ENCODE measurements around the gene SOAT2.
"Not testable (repeated sequence)": the region's sequence is repeated elsewhere in the genome, so short reads cannot be mapped to it uniquely, and the experiment has no call there.

The SOAT2 gene

GRCh38 chr12:53091756-53092155 lies 11.5 kb upstream of the SOAT2 start:
- H3K4me1 Mint-ChIP-seq (ENCODE audit: low read depth) = peaks cover 2% of the 10 kb centered on the region
- no peaks in the 10 kb centered on the region for H3K36me3 Mint-ChIP-seq
- peaks cover 1% of the 10 kb centered on the region for H3K27me3 Mint-ChIP-seq
- no peaks in the 10 kb centered on the region for H3K9me3 Mint-ChIP-seq (ENCODE audit: low read depth)
- H3K4me3 Mint-ChIP-seq = no peak overlapping the region
- H3K27ac Mint-ChIP-seq = no peak overlapping the region

DNA sequence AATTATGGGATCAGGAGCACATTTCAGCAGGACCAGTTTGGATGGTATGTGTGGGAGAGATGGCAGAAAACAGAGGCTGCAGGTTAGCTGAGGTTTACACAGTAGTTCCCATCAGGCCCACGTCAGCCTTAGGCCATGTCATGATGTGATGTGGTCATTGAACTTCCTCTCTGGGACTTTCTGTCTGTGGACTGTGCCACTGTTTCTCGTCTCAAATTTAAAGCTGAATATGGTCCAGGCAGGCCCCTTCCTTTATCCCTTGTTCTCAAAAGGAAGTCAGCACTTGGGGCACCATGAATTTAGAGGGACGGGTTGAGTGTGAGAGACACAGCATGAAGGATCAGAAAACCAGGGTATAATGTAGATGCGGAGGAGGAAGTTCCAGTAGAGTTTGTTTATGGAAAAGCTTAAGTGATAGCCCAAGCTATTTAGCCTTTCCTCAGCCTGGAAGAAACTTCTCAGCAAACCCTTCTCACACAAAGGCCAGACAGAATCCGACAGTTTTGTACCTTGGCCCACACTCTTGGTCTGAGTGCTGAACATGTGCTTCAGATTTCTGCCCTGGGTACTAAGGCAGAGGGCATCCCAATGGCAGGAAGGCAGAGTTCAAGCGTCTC lies 9.4 kb upstream of the SOAT2 start:
- Mint-ChIP-seq H3K27me3 (no peaks in the 10 kb centered on the region), H3K4me3 (no peak overlapping the region), H3K27ac (no peak overlapping the region), H3K9me3 (ENCODE audit: low read depth) (no peaks in the 10 kb centered on the region), H3K4me1 (ENCODE audit: low read depth) (peaks cover 17% of the 10 kb centered on the region), H3K36me3 (no peaks in the 10 kb centered on the region)

DNA sequence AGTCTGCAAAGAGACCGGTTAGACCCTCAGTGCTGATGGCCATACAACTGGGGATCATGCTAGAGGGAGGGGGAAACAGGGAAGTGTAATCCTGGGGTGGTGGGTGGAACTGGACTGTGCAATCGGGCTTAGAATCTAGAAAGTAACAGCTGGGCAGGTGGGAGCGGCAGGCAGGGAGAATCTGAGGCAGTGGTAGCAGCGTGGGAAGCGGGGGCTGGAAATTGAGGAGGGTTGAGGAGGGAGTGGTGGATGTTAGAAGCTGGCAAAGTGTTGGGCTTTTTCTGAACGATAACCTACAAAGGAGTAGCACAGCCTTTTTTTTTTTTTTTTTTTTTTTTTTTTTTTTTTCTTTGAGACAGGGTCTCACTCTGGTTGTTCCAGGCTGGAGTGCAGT lies 8.9 kb upstream of the SOAT2 start:
- H3K4me1 Mint-ChIP-seq (ENCODE audit: low read depth) = peaks cover 22% of the 10 kb centered on the region
- no peaks in the 10 kb centered on the region for H3K36me3 Mint-ChIP-seq
- no peaks in the 10 kb centered on the region for H3K9me3 Mint-ChIP-seq (ENCODE audit: low read depth)
- no peaks in the 10 kb centered on the region for H3K27me3 Mint-ChIP-seq
- no peak overlapping the region for H3K4me3 Mint-ChIP-seq
- no peak overlapping the region for H3K27ac Mint-ChIP-seq

GRCh38 chr12:53094796-53095595 lies 8.3 kb upstream of the SOAT2 start:
- not testable (repeated sequence) for H3K36me3 Mint-ChIP-seq; H3K27ac Mint-ChIP-seq; H3K9me3 Mint-ChIP-seq (ENCODE audit: low read depth); H3K27me3 Mint-ChIP-seq; H3K4me3 Mint-ChIP-seq
- peaks cover 23% of the 10 kb centered on the region for H3K4me1 Mint-ChIP-seq (ENCODE audit: low read depth)

DNA sequence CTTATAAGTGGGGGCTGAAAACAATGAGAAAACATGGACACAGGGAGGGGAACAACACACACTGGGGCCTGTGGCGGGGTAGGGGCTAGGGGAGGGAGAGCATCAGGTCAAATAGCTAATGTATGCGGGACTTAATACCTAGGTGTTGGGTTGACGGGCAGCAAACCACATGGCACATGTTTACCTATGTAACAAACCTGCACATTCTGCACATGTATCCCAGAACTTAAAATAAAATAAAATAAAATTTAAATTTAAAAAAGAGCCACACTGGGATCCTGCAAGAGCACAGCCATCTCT lies 7.7 kb upstream of the SOAT2 start:
- not testable (repeated sequence) for H3K9me3 Mint-ChIP-seq (ENCODE audit: low read depth); H3K36me3 Mint-ChIP-seq; H3K27ac Mint-ChIP-seq; H3K27me3 Mint-ChIP-seq; H3K4me3 Mint-ChIP-seq
- peaks cover 26% of the 10 kb centered on the region for H3K4me1 Mint-ChIP-seq (ENCODE audit: low read depth)

- Mint-ChIP-seq H3K36me3 (no peaks in the 10 kb centered on the region), H3K27me3 (no peaks in the 10 kb centered on the region), H3K27ac (no peak overlapping the region), H3K4me3 (peak overlapping the region; percentile 35), H3K4me1 (ENCODE audit: low read depth) (peaks cover 29% of the 10 kb centered on the region), H3K9me3 (ENCODE audit: low read depth) (no peaks in the 10 kb centered on the region)
These were observed 7.1 kb upstream of the SOAT2 start for GRCh38 chr12:53096089-53096741.

GRCh38 chr12:53096759-53097158 lies 6.5 kb upstream of the SOAT2 start:
- Mint-ChIP-seq H3K4me3 (peak overlapping the region; percentile 80), H3K27ac (peak overlapping the region; percentile 37), H3K4me1 (ENCODE audit: low read depth) (peaks cover 31% of the 10 kb centered on the region), H3K36me3 (no peaks in the 10 kb centered on the region), H3K9me3 (ENCODE audit: low read depth) (no peaks in the 10 kb centered on the region), H3K27me3 (no peaks in the 10 kb centered on the region)

DNA sequence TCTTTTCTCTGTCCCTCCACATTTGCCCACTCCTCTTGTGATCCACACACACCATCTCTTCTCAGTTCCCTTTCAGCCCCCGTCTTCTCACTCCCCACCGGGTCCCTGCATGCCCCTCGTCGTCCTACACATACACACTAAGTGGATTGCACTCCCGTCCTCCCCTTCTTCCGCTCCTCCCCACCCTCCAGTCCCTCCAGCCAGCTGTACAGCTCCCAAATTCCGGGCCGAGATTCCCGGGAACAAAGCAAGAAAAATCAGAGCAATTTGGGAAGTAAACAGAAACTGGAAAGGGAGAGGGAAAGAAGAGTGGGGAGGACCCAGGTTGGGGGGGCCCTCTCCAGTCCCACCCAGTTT lies 6.1 kb upstream of the SOAT2 start:
- H3K4me1 Mint-ChIP-seq (ENCODE audit: low read depth) = peaks cover 35% of the 10 kb centered on the region
- H3K27ac Mint-ChIP-seq = peak overlapping the region; percentile 37
- no peaks in the 10 kb centered on the region for H3K27me3 Mint-ChIP-seq
- no peaks in the 10 kb centered on the region for H3K9me3 Mint-ChIP-seq (ENCODE audit: low read depth)
- H3K4me3 Mint-ChIP-seq = peak overlapping the region; percentile 80
- no peaks in the 10 kb centered on the region for H3K36me3 Mint-ChIP-seq

DNA sequence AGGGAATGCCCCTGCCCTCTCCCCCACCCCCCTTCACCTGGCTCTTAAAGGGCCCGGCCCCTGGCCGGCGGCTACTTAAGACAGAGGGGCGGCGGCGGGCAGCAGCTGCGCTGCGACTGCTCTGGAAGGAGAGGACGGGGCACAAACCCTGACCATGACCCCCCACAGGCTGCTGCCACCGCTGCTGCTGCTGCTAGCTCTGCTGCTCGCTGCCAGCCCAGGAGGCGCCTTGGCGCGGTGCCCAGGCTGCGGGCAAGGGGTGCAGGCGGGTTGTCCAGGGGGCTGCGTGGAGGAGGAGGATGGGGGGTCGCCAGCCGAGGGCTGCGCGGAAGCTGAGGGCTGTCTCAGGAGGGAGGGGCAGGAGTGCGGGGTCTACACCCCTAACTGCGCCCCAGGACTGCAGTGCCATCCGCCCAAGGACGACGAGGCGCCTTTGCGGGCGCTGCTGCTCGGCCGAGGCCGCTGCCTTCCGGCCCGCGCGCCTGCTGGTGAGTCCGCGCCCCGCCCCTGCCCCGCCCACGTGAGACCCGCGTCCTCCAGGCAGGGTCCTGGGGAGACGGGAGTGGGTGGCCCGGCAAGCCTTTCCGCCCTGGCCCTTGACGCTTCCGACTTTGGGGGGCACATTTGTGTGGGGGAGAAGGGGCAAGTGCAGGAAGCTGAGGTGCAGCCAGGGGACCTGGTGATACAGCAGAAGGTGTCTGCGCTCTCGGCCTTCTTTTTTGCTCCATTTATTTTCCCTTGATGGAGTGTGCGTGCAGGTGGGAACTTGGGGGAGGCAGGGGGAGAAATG lies 5.5 kb upstream of the SOAT2 start, which contains the start of gene IGFBP6:
Gene IGFBP6 (plus strand): TSS at position 104 of the 790 bp plus-strand sequence. CDS start 51 bp downstream, at position 155.
- H3K9me3 Mint-ChIP-seq (ENCODE audit: low read depth) = no peaks in the 10 kb centered on the region
- H3K27me3 Mint-ChIP-seq = no peaks in the 10 kb centered on the region
- H3K4me3 Mint-ChIP-seq = peak within 1 kb of the TSS; percentile 85
- H3K36me3 Mint-ChIP-seq = no peaks in the 10 kb centered on the region
- H3K27ac Mint-ChIP-seq = peak within 1 kb of the TSS; percentile 85
- H3K4me1 Mint-ChIP-seq (ENCODE audit: low read depth) = peaks cover 41% of the 10 kb centered on the region

DNA sequence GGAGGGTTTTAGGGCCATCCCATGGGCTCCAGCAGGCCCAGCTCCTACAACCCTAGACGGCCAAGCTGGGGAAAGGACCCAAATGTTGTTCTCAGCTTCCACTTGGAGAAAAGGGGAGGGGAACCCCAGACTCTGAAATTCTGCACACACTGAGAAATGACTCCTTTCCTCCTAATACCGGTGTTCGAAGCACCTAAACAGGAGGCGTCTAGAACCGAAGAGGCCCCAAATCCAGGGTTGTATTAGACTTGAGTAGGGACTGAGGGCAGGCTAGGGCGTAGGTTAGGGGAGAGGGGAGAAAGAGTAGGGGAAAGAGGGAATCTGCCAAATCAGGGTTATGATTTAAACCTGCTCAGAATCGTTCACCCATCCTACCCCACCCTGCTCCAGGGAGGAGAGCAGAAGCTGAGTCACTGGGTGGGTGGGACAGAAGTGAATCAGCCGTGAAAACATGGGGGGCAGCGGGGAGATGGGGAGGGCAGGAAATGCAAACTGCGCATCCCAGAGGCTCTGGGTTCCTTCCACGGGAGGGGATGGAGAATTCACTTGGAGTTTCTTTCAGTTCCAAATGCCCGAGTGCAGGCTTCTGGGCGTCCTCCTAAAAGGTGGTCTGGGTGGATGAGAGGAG lies 4.8 kb upstream of the SOAT2 start:
- Mint-ChIP-seq H3K4me1 (ENCODE audit: low read depth) (peaks cover 48% of the 10 kb centered on the region), H3K27ac (peak overlapping the region; percentile 85), H3K27me3 (no peaks in the 10 kb centered on the region), H3K9me3 (ENCODE audit: low read depth) (no peaks in the 10 kb centered on the region), H3K36me3 (no peaks in the 10 kb centered on the region), H3K4me3 (peak overlapping the region; percentile 85)

DNA sequence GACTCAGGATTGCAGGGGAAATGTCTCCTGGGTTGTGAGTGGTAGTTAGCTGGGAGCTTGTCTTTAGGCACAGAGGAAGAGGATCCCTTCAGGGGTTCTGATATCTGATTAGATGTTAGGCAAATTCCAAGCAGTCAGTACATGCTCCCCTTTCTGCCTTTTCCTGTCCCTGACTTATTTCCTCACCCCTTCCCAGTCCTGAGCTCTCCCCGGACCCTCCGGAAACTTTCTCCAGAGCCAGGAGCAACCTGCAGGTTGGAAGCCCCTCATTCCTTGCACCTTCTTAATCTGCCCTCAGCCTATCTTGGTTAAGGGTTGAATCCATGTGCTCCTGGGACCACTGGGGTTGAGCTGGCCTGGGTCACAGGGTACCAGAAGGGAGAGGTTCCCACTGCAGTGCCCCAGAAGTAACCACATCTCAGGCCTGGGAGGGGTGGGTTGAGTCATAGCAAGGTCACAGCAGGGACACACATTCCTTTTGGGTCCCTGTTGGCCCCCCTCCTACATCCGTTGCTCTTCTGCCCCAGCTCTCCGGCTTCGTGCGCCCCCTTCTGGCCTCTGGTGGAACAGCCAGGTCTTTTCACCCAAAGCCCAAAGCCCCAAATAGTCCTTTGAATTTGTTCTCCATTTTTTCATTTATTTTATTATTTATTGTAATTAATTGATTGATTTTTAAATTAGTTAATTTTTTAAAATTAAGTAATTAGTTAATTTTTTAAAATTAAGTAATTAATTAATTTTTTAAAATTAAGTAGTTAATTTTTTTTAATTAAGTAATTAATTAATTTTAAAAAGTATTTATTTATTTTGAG lies 4.0 kb upstream of the SOAT2 start:
- H3K27me3 Mint-ChIP-seq = no peaks in the 10 kb centered on the region
- H3K36me3 Mint-ChIP-seq = no peaks in the 10 kb centered on the region
- peaks cover 55% of the 10 kb centered on the region for H3K4me1 Mint-ChIP-seq (ENCODE audit: low read depth)
- H3K9me3 Mint-ChIP-seq (ENCODE audit: low read depth) = no peaks in the 10 kb centered on the region
- H3K4me3 Mint-ChIP-seq = peak overlapping the region; percentile 85
- H3K27ac Mint-ChIP-seq = peak overlapping the region; percentile 85

- Mint-ChIP-seq H3K4me3 (no peak overlapping the region), H3K9me3 (ENCODE audit: low read depth) (no peaks in the 10 kb centered on the region), H3K27ac (no peak overlapping the region), H3K4me1 (ENCODE audit: low read depth) (peaks cover 62% of the 10 kb centered on the region), H3K27me3 (no peaks in the 10 kb centered on the region), H3K36me3 (no peaks in the 10 kb centered on the region)
These were observed 2.7 kb upstream of the SOAT2 start for GRCh38 chr12:53100466-53101151.

DNA sequence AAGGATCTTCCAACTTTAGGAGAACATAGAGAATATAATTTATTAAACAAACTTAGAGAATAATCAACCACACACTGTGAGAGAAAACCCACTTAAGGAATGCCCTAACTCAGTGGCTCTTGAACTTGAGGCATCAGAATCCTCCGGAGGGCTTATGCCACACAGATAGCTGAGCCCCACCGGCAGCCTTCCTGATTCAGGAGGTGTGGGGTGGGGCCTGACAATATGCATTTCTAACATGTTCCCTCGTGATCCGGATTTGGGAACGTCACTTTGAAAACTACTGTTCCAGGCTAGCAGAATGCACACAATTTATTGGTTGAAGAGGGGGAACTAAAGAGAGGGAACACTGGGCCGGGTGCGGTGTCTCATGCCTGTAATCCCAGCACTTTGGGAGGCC lies 2.0 kb upstream of the SOAT2 start:
- Mint-ChIP-seq H3K27me3 (no peaks in the 10 kb centered on the region), H3K4me1 (ENCODE audit: low read depth) (peaks cover 63% of the 10 kb centered on the region), H3K4me3 (no peak overlapping the region), H3K36me3 (no peaks in the 10 kb centered on the region), H3K9me3 (ENCODE audit: low read depth) (no peaks in the 10 kb centered on the region), H3K27ac (peak overlapping the region; percentile 64)
